Glutamatergic neuron (in vitro differentiated cells): ENCODE measurements around the gene NENF. TPM values are rescaled to one million over a fixed set of nuclear protein-coding genes. Genes with fewer than 3 reads are reported as not detected.

Experiments used
- DNase-seq: peaks from one replicate; pipeline ENCODE4 v3.0.0; 2022
- H3K27ac Mint-ChIP-seq: one replicate; pipeline ENCODE4 v1.8.0; 2020; ENCODE audit warnings: mild to moderate bottlenecking, mixed read lengths, inconsistent platforms; ENCODE audit not compliant: unreplicated experiment
- H3K27me3 Mint-ChIP-seq: one replicate; pipeline ENCODE4 v1.8.0; 2020; ENCODE audit warnings: mild to moderate bottlenecking, moderate library complexity, mixed read lengths, inconsistent platforms; ENCODE audit not compliant: unreplicated experiment
- H3K36me3 Mint-ChIP-seq: one replicate; pipeline ENCODE4 v1.8.0; 2020; ENCODE audit warnings: mild to moderate bottlenecking, mixed read lengths, inconsistent platforms; ENCODE audit not compliant: unreplicated experiment
- H3K4me1 Mint-ChIP-seq: one replicate; pipeline ENCODE4 v1.8.0; 2020; ENCODE audit warnings: mild to moderate bottlenecking, low read depth, mixed read lengths, inconsistent platforms; ENCODE audit not compliant: unreplicated experiment
- H3K4me3 Mint-ChIP-seq: one replicate; pipeline ENCODE4 v1.8.0; 2020; ENCODE audit warnings: mild to moderate bottlenecking, mixed read lengths, inconsistent platforms; ENCODE audit not compliant: unreplicated experiment
- H3K9me3 Mint-ChIP-seq: one replicate; pipeline ENCODE4 v1.8.0; 2020; ENCODE audit warnings: mild to moderate bottlenecking, moderate library complexity, mixed read lengths, inconsistent platforms; ENCODE audit not compliant: unreplicated experiment
- CTCF ChIP-seq: fragments of 200-600 bp; sonication (generic); IDR thresholded peaks from one replicate; pipeline ENCODE4 v1.5.0; 2021; ENCODE audit not compliant: partially characterized antibody, unreplicated experiment
- total RNA-seq: library from RNA; stranded (reverse); fragmentation: NEBNext Ultra II Directional; extraction: Animal tissue kit (Norgen Biotek cat#: 25700); gene quantifications from one replicate; pipeline ENCODE4 v1.2.1, GENCODE V29; 2021; ENCODE audit not compliant: unreplicated experiment

Gene NENF
- total RNA-seq, 1 donor from 2014 or later = 5.2 TPM

GRCh38 chr1:212466437-212466836, 33.7 kb downstream of the NENF start:
- H3K4me1 Mint-ChIP-seq = peaks cover 8% of the 10 kb centered on the region
- peaks cover 21% of the 10 kb centered on the region for H3K27me3 Mint-ChIP-seq
- no peak for DNase-seq
- H3K4me3 Mint-ChIP-seq = no peak overlapping the region
- no peaks in the 10 kb centered on the region for H3K36me3 Mint-ChIP-seq
- no peak overlapping the region for H3K27ac Mint-ChIP-seq
- no peak for TF ChIP-seq CTCF
- peaks cover 3% of the 10 kb centered on the region for H3K9me3 Mint-ChIP-seq

- no peak for TF ChIP-seq CTCF
Measured at GRCh38 chr1:212466898-212467650, 34.4 kb downstream of the NENF start.

GRCh38 chr1:212467843-212468482, 35.2 kb downstream of the NENF start:
- H3K27ac Mint-ChIP-seq = no peak overlapping the region
- no peaks in the 10 kb centered on the region for H3K36me3 Mint-ChIP-seq
- no peak for TF ChIP-seq CTCF
- peaks cover 2% of the 10 kb centered on the region for H3K9me3 Mint-ChIP-seq
- no peak for DNase-seq
- no peak overlapping the region for H3K4me3 Mint-ChIP-seq
- H3K4me1 Mint-ChIP-seq = peaks cover 8% of the 10 kb centered on the region
- H3K27me3 Mint-ChIP-seq = peaks cover 19% of the 10 kb centered on the region

More at GRCh38 chr1:212466898-212467650, 34.4 kb downstream of the NENF start:
- no peaks in the 10 kb centered on the region for H3K36me3 Mint-ChIP-seq
- peaks cover 3% of the 10 kb centered on the region for H3K9me3 Mint-ChIP-seq
- no peak overlapping the region for H3K4me3 Mint-ChIP-seq
- H3K4me1 Mint-ChIP-seq = peaks cover 8% of the 10 kb centered on the region
- H3K27ac Mint-ChIP-seq = no peak overlapping the region
- no peak for DNase-seq
- H3K27me3 Mint-ChIP-seq = peaks cover 21% of the 10 kb centered on the region

- Mint-ChIP-seq H3K4me1 (no peaks in the 10 kb centered on the region), H3K36me3 (no peaks in the 10 kb centered on the region), H3K9me3 (peaks cover 4% of the 10 kb centered on the region), H3K27ac (no peak overlapping the region), H3K4me3 (no peak overlapping the region), H3K27me3 (peaks cover 13% of the 10 kb centered on the region)
- no peak for DNase-seq
- no peak for TF ChIP-seq CTCF
Measured at GRCh38 chr1:212470059-212470458, 37.3 kb downstream of the NENF start.

GRCh38 chr1:212471286-212471685, 38.6 kb downstream of the NENF start:
- no peak overlapping the region for H3K4me3 Mint-ChIP-seq
- peaks cover 4% of the 10 kb centered on the region for H3K9me3 Mint-ChIP-seq
- no peak overlapping the region for H3K27ac Mint-ChIP-seq
- no peak for TF ChIP-seq CTCF
- peaks cover 14% of the 10 kb centered on the region for H3K27me3 Mint-ChIP-seq
- H3K36me3 Mint-ChIP-seq = no peaks in the 10 kb centered on the region
- DNase-seq = no peak
- H3K4me1 Mint-ChIP-seq = no peaks in the 10 kb centered on the region
